Liver (tissue), 9 donors: Measurements from ENCODE around the gene FAM228B. TPM values are rescaled to one million over a fixed set of nuclear protein-coding genes. Genes with fewer than 3 reads are reported as not detected.

ENCODE experiments used
- DNase-seq: peaks from one replicate; pipeline ENCODE4 v3.0.0-alpha.2; 2017; ENCODE audit warnings: low spot score
- H3K27ac ChIP-seq, 2 donors: one replicate each; pipeline ENCODE4 v1.7.0; 2013; ENCODE audit warnings: inconsistent platforms in 2 of 2, low read length in 2 of 2, control low read depth in 1 of 2, low read depth in 1 of 2, mild to moderate bottlenecking in 1 of 2
- H3K27me3 ChIP-seq, 4 donors: one replicate each; pipeline versions ENCODE4 v1.6.1 to v1.7.0; 2013; ENCODE audit warnings: low read length in 3 of 4, inconsistent platforms in 1 of 4, mild to moderate bottlenecking in 1 of 4, moderate library complexity in 1 of 4; ENCODE audit not compliant: control insufficient read depth in 4 of 4, insufficient read depth in 4 of 4
- H3K36me3 ChIP-seq, 4 donors: one replicate each; pipeline versions ENCODE4 v1.6.1 to v1.7.0; 2013; ENCODE audit warnings: low read length in 3 of 4, mild to moderate bottlenecking in 3 of 4, low read depth in 1 of 4, moderate library complexity in 1 of 4; ENCODE audit not compliant: control insufficient read depth in 4 of 4, insufficient read depth in 3 of 4
- H3K4me1 ChIP-seq, 4 donors: one replicate each; pipeline versions ENCODE4 v1.6.1 to v1.7.0; 2013; ENCODE audit warnings: low read length in 3 of 4, mild to moderate bottlenecking in 3 of 4, moderate library complexity in 1 of 4; ENCODE audit not compliant: control insufficient read depth in 4 of 4, insufficient read depth in 4 of 4
- H3K4me3 ChIP-seq, 3 donors: one replicate each; pipeline versions ENCODE4 v1.6.1 to v1.7.0; 2013; ENCODE audit warnings: low read length in 3 of 3, control low read depth in 1 of 3, low read depth in 1 of 3, mild to moderate bottlenecking in 1 of 3
- H3K9ac ChIP-seq, 2 donors: one replicate each; pipeline ENCODE4 v1.7.0; 2013; ENCODE audit warnings: low read length in 2 of 2, mild to moderate bottlenecking in 2 of 2, moderate library complexity in 2 of 2, control low read depth in 1 of 2, low read depth in 1 of 2
- H3K9me3 ChIP-seq, 4 donors: one replicate each; pipeline versions ENCODE4 v1.6.1 to v1.7.0; 2013; ENCODE audit warnings: low read length in 3 of 4; ENCODE audit not compliant: control insufficient read depth in 4 of 4
- ATF3 ChIP-seq: IDR thresholded peaks from 2 replicates; pipeline ENCODE4 v1.6.1; 2016; ENCODE audit warnings: antibody characterized with exemption
- CTCF ChIP-seq: fragments of 150-350 bp; IDR thresholded peaks from 2 replicates; pipeline ENCODE4 v1.5.1; 2017; ENCODE audit warnings: improper control_type of control experiment, low read depth, low read length; ENCODE audit not compliant: missing input control
- EGR1 ChIP-seq, 2 donors: IDR thresholded peaks; 2 replicates each; pipeline ENCODE4 v1.6.1; 2016 to 2018; ENCODE audit warnings: antibody characterized with exemption in 2 of 2, low read depth in 2 of 2
- FOXA1 ChIP-seq: IDR thresholded peaks from 2 replicates; pipeline ENCODE4 v1.6.1; 2016; ENCODE audit warnings: antibody characterized with exemption
- FOXA2 ChIP-seq: IDR thresholded peaks from 2 replicates; pipeline ENCODE4 v1.6.1; 2016; ENCODE audit warnings: antibody characterized with exemption
- GABPA ChIP-seq, 2 donors: IDR thresholded peaks in 1 of 2; conservative IDR thresholded peaks in 1 of 2; 2 replicates each; pipeline ENCODE4 v1.6.1; 2016; ENCODE audit warnings: antibody characterized with exemption in 2 of 2, mild to moderate bottlenecking in 1 of 2, moderate library complexity in 1 of 2
- HNF4A ChIP-seq, 2 donors: conservative IDR thresholded peaks; 2 replicates each; pipeline ENCODE4 v1.6.1; 2016; ENCODE audit warnings: antibody characterized with exemption in 2 of 2, mild to moderate bottlenecking in 2 of 2
- HNF4G ChIP-seq: IDR thresholded peaks from 2 replicates; pipeline ENCODE4 v1.6.1; 2016; ENCODE audit warnings: antibody characterized with exemption
- JUND ChIP-seq, 2 donors: IDR thresholded peaks; 2 replicates each; pipeline ENCODE4 v1.6.1; 2016; ENCODE audit warnings: antibody characterized with exemption in 2 of 2
- NR2F2 ChIP-seq: IDR thresholded peaks from 2 replicates; pipeline ENCODE4 v1.6.1; 2016; ENCODE audit warnings: antibody characterized with exemption
- RAD21 ChIP-seq, 2 donors: IDR thresholded peaks; 2 replicates each; pipeline ENCODE4 v1.6.1; 2016; ENCODE audit warnings: antibody characterized with exemption in 2 of 2, mild to moderate bottlenecking in 2 of 2
- RXRA ChIP-seq, 2 donors: IDR thresholded peaks; 2 replicates each; pipeline ENCODE4 v1.6.1; 2017 to 2018; ENCODE audit warnings: antibody characterized with exemption in 2 of 2, mild to moderate bottlenecking in 1 of 2
- SP1 ChIP-seq: IDR thresholded peaks from 2 replicates; pipeline ENCODE4 v1.6.1; 2018; ENCODE audit warnings: antibody characterized with exemption, mild to moderate bottlenecking
- TAF1 ChIP-seq: conservative IDR thresholded peaks from 2 replicates; pipeline ENCODE4 v1.6.1; 2016; ENCODE audit warnings: antibody characterized with exemption, mild to moderate bottlenecking
- YY1 ChIP-seq: IDR thresholded peaks from 2 replicates; pipeline ENCODE4 v1.6.1; 2016; ENCODE audit warnings: antibody characterized with exemption, mild to moderate bottlenecking
- ZBTB33 ChIP-seq: IDR thresholded peaks from 2 replicates; pipeline ENCODE4 v1.6.1; 2016; ENCODE audit warnings: antibody characterized with exemption
- WGBS: extraction: QIAGEN DNeasy Blood & Tissue Kit; methylation state at CpG from one replicate; pipeline ENCODE4 v1.1.7; 2013; 5-methylcytosine and 5-hydroxymethylcytosine counted together
- polyA plus RNA-seq, 2 donors: library from polyadenylated mRNA; stranded (reverse) in 1 of 2; unstranded in 1 of 2; fragments of 200-250 nt in 1 of 2; fragments of >200 nt in 1 of 2; fragmentation: Nextera tagmentation in 1 of 2; extraction: Ambion mirVana in 1 of 2; gene quantifications; one replicate each; pipeline versions ENCODE4 v1.2.1 to v1.2.3, GENCODE V29; 2013 to 2015
- total RNA-seq, 2 donors: library from RNA; depleted of rRNA; stranded (reverse); fragments of >200 nt; gene quantifications; one replicate each; pipeline ENCODE4 v1.2.3, GENCODE V29; 2014
- TF ChIP-seq, protein P1 (sequence below): IDR thresholded peaks from 2 replicates; pipeline ENCODE4 v1.6.1; 2016; ENCODE audit warnings: antibody characterized with exemption, mild to moderate bottlenecking
- TF ChIP-seq, protein P2 (sequence below): IDR thresholded peaks from 2 replicates; pipeline ENCODE4 v1.6.1; 2016; ENCODE audit warnings: antibody characterized with exemption
- donor health status: healthy.
- donor health status: healthy.
- donor health status: healthy.
- donor health status: healthy.
- donor health status: healthy.

The FAM228B gene
- total and polyA plus RNA-seq, 4 donors = 0.68 to 4.2 (median 3.8) TPM

DNA sequence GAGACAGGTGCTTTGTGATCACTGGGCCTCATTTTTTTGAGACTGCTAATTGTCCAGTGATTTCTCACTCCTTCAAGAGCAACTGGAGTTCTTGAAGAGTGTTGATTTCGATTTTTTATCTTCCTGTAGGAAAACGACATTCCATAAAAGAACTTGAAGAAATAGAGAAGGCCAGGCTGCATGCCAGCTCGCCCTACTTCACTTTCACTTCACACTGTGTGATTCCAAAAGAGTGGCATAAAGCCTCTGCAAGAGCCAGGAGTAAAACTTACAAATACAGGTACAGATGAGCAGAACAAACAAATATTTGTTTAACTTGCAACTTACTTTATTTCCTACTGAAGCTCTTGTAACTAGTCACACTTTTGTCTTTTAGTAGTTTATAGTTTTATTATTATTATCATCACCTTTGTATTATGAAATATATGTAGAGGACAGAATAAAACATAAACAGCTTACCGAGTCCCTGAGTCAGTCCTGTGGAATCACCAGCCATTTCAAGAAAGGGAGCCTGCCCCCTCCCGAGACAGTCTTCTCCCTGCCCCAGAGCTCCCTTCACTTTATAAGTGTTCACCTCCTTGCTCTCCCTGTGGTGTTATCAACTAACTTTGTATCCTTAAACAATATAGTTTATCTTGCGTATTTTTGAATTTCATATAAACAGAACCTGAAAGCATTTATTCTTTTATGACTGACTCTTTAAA, 60.2 kb downstream of the FAM228B start:
- Histone ChIP-seq H3K4me3 (no peak overlapping the region), H3K9ac (no peak overlapping the region), H3K9me3 (no peaks in the 10 kb centered on the region), H3K4me1 (no peaks in the 10 kb centered on the region), H3K36me3 (no peaks in the 10 kb centered on the region), H3K27me3 (no peaks in the 10 kb centered on the region), H3K27ac (no peak overlapping the region)
- 81% methylated on average over 6 of the region's 6 CpGs for WGBS
- TF ChIP-seq FOXA2 (no peak), HNF4A (conservative IDR thresholded peaks at IDR 0.05) (no peak), GABPA (IDR thresholded peaks at IDR 0.05 in 1 of 2, conservative IDR thresholded peaks at IDR 0.05 in 1 of 2) (no peak), RAD21 (IDR thresholded peaks at IDR 0.05) (no peak), FOXA1 (no peak), JUND (IDR thresholded peaks at IDR 0.05) (no peak), CTCF (no peak), TAF1 (no peak), ZBTB33 (no peak), RXRA (IDR thresholded peaks at IDR 0.05) (no peak), NR2F2 (no peak), HNF4G (no peak), YY1 (no peak), SP1 (no peak), EGR1 (IDR thresholded peaks at IDR 0.05; ENCODE audit: low read depth in 2 of 2) (no peak), ATF3 (no peak)
- TF ChIP-seq, protein P1, sequence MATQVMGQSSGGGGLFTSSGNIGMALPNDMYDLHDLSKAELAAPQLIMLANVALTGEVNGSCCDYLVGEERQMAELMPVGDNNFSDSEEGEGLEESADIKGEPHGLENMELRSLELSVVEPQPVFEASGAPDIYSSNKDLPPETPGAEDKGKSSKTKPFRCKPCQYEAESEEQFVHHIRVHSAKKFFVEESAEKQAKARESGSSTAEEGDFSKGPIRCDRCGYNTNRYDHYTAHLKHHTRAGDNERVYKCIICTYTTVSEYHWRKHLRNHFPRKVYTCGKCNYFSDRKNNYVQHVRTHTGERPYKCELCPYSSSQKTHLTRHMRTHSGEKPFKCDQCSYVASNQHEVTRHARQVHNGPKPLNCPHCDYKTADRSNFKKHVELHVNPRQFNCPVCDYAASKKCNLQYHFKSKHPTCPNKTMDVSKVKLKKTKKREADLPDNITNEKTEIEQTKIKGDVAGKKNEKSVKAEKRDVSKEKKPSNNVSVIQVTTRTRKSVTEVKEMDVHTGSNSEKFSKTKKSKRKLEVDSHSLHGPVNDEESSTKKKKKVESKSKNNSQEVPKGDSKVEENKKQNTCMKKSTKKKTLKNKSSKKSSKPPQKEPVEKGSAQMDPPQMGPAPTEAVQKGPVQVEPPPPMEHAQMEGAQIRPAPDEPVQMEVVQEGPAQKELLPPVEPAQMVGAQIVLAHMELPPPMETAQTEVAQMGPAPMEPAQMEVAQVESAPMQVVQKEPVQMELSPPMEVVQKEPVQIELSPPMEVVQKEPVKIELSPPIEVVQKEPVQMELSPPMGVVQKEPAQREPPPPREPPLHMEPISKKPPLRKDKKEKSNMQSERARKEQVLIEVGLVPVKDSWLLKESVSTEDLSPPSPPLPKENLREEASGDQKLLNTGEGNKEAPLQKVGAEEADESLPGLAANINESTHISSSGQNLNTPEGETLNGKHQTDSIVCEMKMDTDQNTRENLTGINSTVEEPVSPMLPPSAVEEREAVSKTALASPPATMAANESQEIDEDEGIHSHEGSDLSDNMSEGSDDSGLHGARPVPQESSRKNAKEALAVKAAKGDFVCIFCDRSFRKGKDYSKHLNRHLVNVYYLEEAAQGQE = no peak
- TF ChIP-seq, protein P2, sequence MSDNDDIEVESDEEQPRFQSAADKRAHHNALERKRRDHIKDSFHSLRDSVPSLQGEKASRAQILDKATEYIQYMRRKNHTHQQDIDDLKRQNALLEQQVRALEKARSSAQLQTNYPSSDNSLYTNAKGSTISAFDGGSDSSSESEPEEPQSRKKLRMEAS = no peak
- no peak for DNase-seq
